Activated B cell treated with CpG ODN at 0.5 μM for 24 hours (primary cell): ENCODE data around the gene ERBB4. TPM values are rescaled to one million over a fixed set of nuclear protein-coding genes. Genes with fewer than 3 reads are reported as not detected.

Experiments used
- ATAC-seq: fragments of 200-7000 bp; cut with Tn5 transposase; one replicate; pipeline ENCODE4 v1.10.0; 2021; ENCODE audit warnings: low read depth, mild to moderate bottlenecking, moderate library complexity
- CTCF ChIA-PET: fragments of 350-600 bp; sonication (Branson Sonifier 250); formaldehyde crosslinking; loops from one replicate; lab custom pipeline; 2021; ENCODE audit warnings: antibody characterized with exemption; lab: Charles Lee
- POLR2A ChIA-PET: fragments of 350-600 bp; sonication (Branson Sonifier 250); formaldehyde crosslinking; loops from one replicate; lab custom pipeline; 2021; ENCODE audit warnings: antibody characterized with exemption; lab: Charles Lee
- DNase-seq: peaks from one replicate; pipeline ENCODE4 v3.0.0; 2022
- H3K27ac Mint-ChIP-seq: one replicate; pipeline ENCODE4 v1.8.0; 2020; ENCODE audit warnings: mixed read lengths
- H3K27me3 Mint-ChIP-seq: one replicate; pipeline ENCODE4 v1.8.0; 2021; ENCODE audit warnings: mixed read lengths
- H3K36me3 Mint-ChIP-seq: one replicate; pipeline ENCODE4 v1.8.0; 2021; ENCODE audit warnings: low read depth, mixed read lengths
- H3K4me1 Mint-ChIP-seq: one replicate; pipeline ENCODE4 v1.8.0; 2021; ENCODE audit warnings: mixed read lengths
- H3K4me3 Mint-ChIP-seq: one replicate; pipeline ENCODE4 v1.8.0; 2020; ENCODE audit warnings: mild to moderate bottlenecking, mixed read lengths
- H3K9me3 Mint-ChIP-seq: one replicate; pipeline ENCODE4 v1.8.0; 2020; ENCODE audit warnings: mixed read lengths
- CTCF ChIP-seq: fragments of 200-600 bp; IDR thresholded peaks from one replicate; pipeline ENCODE4 v1.8.0; 2022; ENCODE audit warnings: antibody characterized with exemption, mild to moderate bottlenecking
- intact Hi-C: fragments of 100-400 bp; cut with micrococcal nuclease; formaldehyde crosslinking; loops from one replicate; pipeline ENCODE4 v1.15.1; 2024
- total RNA-seq: library from RNA; stranded (reverse); gene quantifications from 2 replicates; pipeline ENCODE4 v1.2.3, GENCODE V29; 2022

Gene ERBB4
- total RNA-seq, 1 donor from 2014 or later, result not detected

- TF ChIP-seq CTCF, result no peak
- POLR2A ChIA-PET, result no interaction called here
- intact Hi-C loops, result no loop called here
- Mint-ChIP-seq H3K4me1 (no peaks in the 10 kb centered on the region), H3K27ac (no peak overlapping the region), H3K27me3 (no peaks in the 10 kb centered on the region), H3K36me3 (no peaks in the 10 kb centered on the region), H3K4me3 (no peak overlapping the region), H3K9me3 (peaks cover 3% of the 10 kb centered on the region)
- CTCF ChIA-PET, result no interaction called here
- no peak for ATAC-seq
- DNase-seq, result no peak
Observed at GRCh38 chr2:211766689-211767088, 771.9 kb downstream of the ERBB4 start.

DNA sequence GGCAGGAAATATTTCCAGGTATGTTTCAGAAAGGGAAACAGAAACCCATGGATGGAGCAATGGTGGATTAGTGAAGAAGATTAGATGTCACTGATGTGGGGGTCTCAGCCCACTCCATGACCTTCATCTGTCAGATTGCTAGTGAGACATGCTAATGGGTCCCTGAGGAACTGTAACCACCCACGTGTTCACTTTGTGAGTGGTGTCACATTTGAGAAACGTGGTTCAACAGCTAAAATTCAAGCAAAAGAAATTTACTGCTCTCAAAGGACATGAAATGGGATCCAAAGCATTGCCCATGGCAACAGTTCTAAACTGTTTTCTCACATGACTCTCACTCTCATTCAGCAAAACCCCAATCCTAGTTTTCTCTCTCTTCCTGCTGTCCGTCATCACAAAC is 776.1 kb downstream of the ERBB4 start:
- CTCF ChIA-PET, result no interaction called here
- no peak for DNase-seq
- TF ChIP-seq CTCF, result no peak
- Mint-ChIP-seq H3K4me1 (no peaks in the 10 kb centered on the region), H3K36me3 (no peaks in the 10 kb centered on the region), H3K27ac (no peak overlapping the region), H3K4me3 (no peak overlapping the region), H3K27me3 (no peaks in the 10 kb centered on the region), H3K9me3 (peaks cover 3% of the 10 kb centered on the region)
- POLR2A ChIA-PET, result no interaction called here
- intact Hi-C loops, result no loop called here
- no peak for ATAC-seq

- TF ChIP-seq CTCF, result no peak
- ATAC-seq (no peak), DNase-seq (no peak)
- Mint-ChIP-seq H3K36me3 (no peaks in the 10 kb centered on the region), H3K4me1 (no peaks in the 10 kb centered on the region), H3K27ac (no peak overlapping the region), H3K27me3 (no peaks in the 10 kb centered on the region), H3K4me3 (no peak overlapping the region), H3K9me3 (peaks cover 3% of the 10 kb centered on the region)
- ChIA-PET POLR2A (no interaction called here), CTCF (no interaction called here)
- intact Hi-C loops, result no loop called here
Observed at GRCh38 chr2:211760103-211760502, 778.5 kb downstream of the ERBB4 start.

DNA sequence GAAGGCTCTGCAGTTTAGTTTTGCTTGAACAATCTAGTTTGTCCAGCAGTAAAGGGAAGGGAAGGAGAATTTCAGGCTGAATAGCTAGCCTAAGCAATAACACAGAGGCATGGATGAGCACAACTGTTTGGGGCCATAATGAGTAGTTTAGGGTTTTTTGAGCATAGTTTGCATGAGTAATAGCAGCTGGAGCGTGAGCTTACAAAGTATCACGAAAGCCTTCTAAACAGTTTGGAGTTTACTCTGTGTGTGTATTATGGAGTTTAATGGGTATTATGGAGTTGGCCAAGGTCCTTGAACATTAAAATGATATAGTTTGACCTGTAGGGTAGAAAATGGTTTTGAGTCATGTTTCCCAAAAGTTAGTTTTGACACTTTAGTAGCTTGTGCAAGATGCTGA is 782.3 kb downstream of the ERBB4 start:
- H3K4me3 Mint-ChIP-seq, result no peak overlapping the region
- ATAC-seq, result no peak
- TF ChIP-seq CTCF, result no peak
- POLR2A ChIA-PET, result no interaction called here
- no peak for DNase-seq
- H3K4me1 Mint-ChIP-seq, result no peaks in the 10 kb centered on the region
- intact Hi-C loops, result no loop called here
- no peaks in the 10 kb centered on the region for H3K36me3 Mint-ChIP-seq
- CTCF ChIA-PET, result no interaction called here
- no peaks in the 10 kb centered on the region for H3K27me3 Mint-ChIP-seq
- no peak overlapping the region for H3K27ac Mint-ChIP-seq
- H3K9me3 Mint-ChIP-seq, result no peaks in the 10 kb centered on the region

GRCh38 chr2:211755187-211755586 is 783.4 kb downstream of the ERBB4 start:
- no peaks in the 10 kb centered on the region for H3K4me1 Mint-ChIP-seq
- no peaks in the 10 kb centered on the region for H3K27me3 Mint-ChIP-seq
- H3K36me3 Mint-ChIP-seq, result no peaks in the 10 kb centered on the region
- ChIA-PET POLR2A (no interaction called here), CTCF (no interaction called here)
- H3K4me3 Mint-ChIP-seq, result no peak overlapping the region
- no peak overlapping the region for H3K27ac Mint-ChIP-seq
- no peak for ATAC-seq
- H3K9me3 Mint-ChIP-seq, result no peaks in the 10 kb centered on the region
- intact Hi-C loops, result no loop called here
- TF ChIP-seq CTCF, result no peak
- no peak for DNase-seq
